Breast epithelium (tissue), 3 donors: ENCODE measurements around the gene NR6A1.

Source experiments
- POLR2A ChIP-seq: fragments of 450-650 bp; IDR thresholded peaks from one replicate; pipeline ENCODE4 v1.6.1; 2016; ENCODE audit warnings: antibody characterized with exemption, mild to moderate bottlenecking, moderate library complexity
- POLR2AphosphoS5 ChIP-seq, 3 donors: sonication (generic); formaldehyde crosslinking; IDR thresholded peaks; one replicate each; pipeline ENCODE4 v1.6.1; 2017; ENCODE audit warnings: antibody characterized with exemption in 3 of 3

GRCh38 chr9:124683043-124683442, 88.1 kb downstream of the NR6A1 start:
- TF ChIP-seq POLR2AphosphoS5 (IDR thresholded peaks at IDR 0.05) (no peak), POLR2A (no peak)
